Small intestine (tissue), 7 donors: ENCODE results near the gene KRTAP9-3. TPM values are rescaled to one million over a fixed set of nuclear protein-coding genes. Genes with fewer than 3 reads are reported as not detected.

Source experiments
- DNase-seq, 2 donors: peaks; one replicate each; pipeline versions ENCODE4 v3.0.0 to v3.0.0-alpha.2; 2013
- FAIRE-seq: peaks from 2 replicates; lab custom pipeline; 2012; peaks lifted over from hg19 to GRCh38; lab: Jason Lieb, UNC
- H3K27ac ChIP-seq, 3 donors: one replicate each; pipeline ENCODE4 v1.5.1; 2013; ENCODE audit warnings: low read length in 2 of 3, mild to moderate bottlenecking in 2 of 3, control low read depth in 1 of 3, inconsistent platforms in 1 of 3, low read depth in 1 of 3, moderate library complexity in 1 of 3
- H3K27me3 ChIP-seq, 3 donors: one replicate each; pipeline ENCODE4 v1.6.1; 2013; ENCODE audit warnings: low read length in 3 of 3, inconsistent platforms in 1 of 3; ENCODE audit not compliant: control insufficient read depth in 3 of 3, insufficient read depth in 3 of 3
- H3K36me3 ChIP-seq, 3 donors: one replicate each; pipeline ENCODE4 v1.6.1; 2013; ENCODE audit warnings: low read length in 3 of 3, inconsistent platforms in 1 of 3, low read depth in 1 of 3, mild to moderate bottlenecking in 1 of 3, moderate library complexity in 1 of 3; ENCODE audit not compliant: control insufficient read depth in 3 of 3, insufficient read depth in 2 of 3
- H3K4me1 ChIP-seq, 3 donors: one replicate each; pipeline ENCODE4 v1.6.1; 2013; ENCODE audit warnings: low read length in 2 of 3, inconsistent platforms in 1 of 3, low read depth in 1 of 3, mild to moderate bottlenecking in 1 of 3, moderate library complexity in 1 of 3; ENCODE audit not compliant: control insufficient read depth in 3 of 3, insufficient read depth in 2 of 3
- H3K4me3 ChIP-seq, 3 donors: one replicate each; pipeline ENCODE4 v1.5.1; 2013; ENCODE audit warnings: low read length in 3 of 3, control low read depth in 1 of 3, inconsistent platforms in 1 of 3, low read depth in 1 of 3, mild to moderate bottlenecking in 1 of 3, moderate library complexity in 1 of 3
- H3K9me3 ChIP-seq, 2 donors: one replicate each; pipeline ENCODE4 v1.6.1; 2013; ENCODE audit warnings: low read depth in 1 of 2, low read length in 1 of 2; ENCODE audit not compliant: control insufficient read depth in 2 of 2, insufficient read depth in 1 of 2
- WGBS, 3 donors: extraction: QIAGEN DNeasy Blood & Tissue Kit; methylation state at CpG; one replicate each; pipeline ENCODE4 v1.1.7; 2013; 5-methylcytosine and 5-hydroxymethylcytosine counted together
- polyA plus RNA-seq, 4 donors: library from polyadenylated mRNA; stranded (reverse) in 3 of 4; unstranded in 1 of 4; fragments of 200-250 nt in 3 of 4; fragments of 120-200 nt in 1 of 4; gene quantifications; one replicate each; pipeline versions ENCODE4 v1.2.1 to v1.2.3, GENCODE V29; 2013
- donor health status: healthy with polysubstance abuse.
- donor health status: control.
- donor health status: control.
- donor health status: Bipolar disorder and iron deficiency.
- donor health status: healthy.

KRTAP9-3 gene
- polyA plus RNA-seq, 4 donors, result not detected

- H3K27ac ChIP-seq, result no peak overlapping the region
- DNase-seq, result no peak
- 83 to 88% (median 84%) methylated on average over 3 of the region's 3 CpGs for WGBS, 3 donors
- no peaks in the 10 kb centered on the region for H3K4me1 ChIP-seq
- no peak overlapping the region for H3K4me3 ChIP-seq
- no peaks in the 10 kb centered on the region for H3K36me3 ChIP-seq
- H3K27me3 ChIP-seq, result peaks cover 0 to 5% (median 0%) of the 10 kb centered on the region in 3 donors
- no peak for FAIRE-seq
- H3K9me3 ChIP-seq, result no peaks in the 10 kb centered on the region
Observed at GRCh38 chr17:41278176-41278955, 46.1 kb downstream of the KRTAP9-3 start.

Other genes with a start within 250 kb of the KRTAP9-3 start
- under 1 TPM in 3 of 4 donors, not detected in 1; 0.10 to 0.45 (median 0.12) TPM for gene KRT40, start 248.1 kb upstream of the KRTAP9-3 start, polyA plus RNA-seq
- gene KRTAP3-3, start 238.3 kb upstream of the KRTAP9-3 start, polyA plus RNA-seq, result not detected
- gene KRTAP3-2, start 232.5 kb upstream of the KRTAP9-3 start, polyA plus RNA-seq, result not detected
- not detected for gene KRTAP3-1, start 223.3 kb upstream of the KRTAP9-3 start, polyA plus RNA-seq
- gene KRTAP1-5, start 205.2 kb upstream of the KRTAP9-3 start, polyA plus RNA-seq, result under 1 TPM in 1 of 4 donors, not detected in 3; 0.04 TPM
- not detected for gene KRTAP1-4, start 202.3 kb upstream of the KRTAP9-3 start, polyA plus RNA-seq
- gene KRTAP1-3, start 197.6 kb upstream of the KRTAP9-3 start, polyA plus RNA-seq, result not detected
- gene KRTAP1-1, start 191.0 kb upstream of the KRTAP9-3 start, polyA plus RNA-seq, result not detected
- not detected for gene KRTAP2-1, start 185.1 kb upstream of the KRTAP9-3 start, polyA plus RNA-seq
- not detected for gene KRTAP2-2, start 177.2 kb upstream of the KRTAP9-3 start, polyA plus RNA-seq
- gene KRTAP2-3, start 172.3 kb upstream of the KRTAP9-3 start, polyA plus RNA-seq, result not detected
- gene KRTAP2-4, start 166.6 kb upstream of the KRTAP9-3 start, polyA plus RNA-seq, result not detected
- not detected for gene KRTAP4-7, start 148.3 kb upstream of the KRTAP9-3 start, polyA plus RNA-seq
- gene KRTAP4-8, start 134.3 kb upstream of the KRTAP9-3 start, polyA plus RNA-seq, result not detected
- gene KRTAP4-16, start 130.2 kb upstream of the KRTAP9-3 start, polyA plus RNA-seq, result not detected
- not detected for gene KRTAP4-9, start 127.1 kb upstream of the KRTAP9-3 start, polyA plus RNA-seq
- not detected for gene KRTAP4-11, start 114.1 kb upstream of the KRTAP9-3 start, polyA plus RNA-seq
- gene KRTAP4-12, start 108.3 kb upstream of the KRTAP9-3 start, polyA plus RNA-seq, result not detected
- gene KRTAP4-6, start 91.9 kb upstream of the KRTAP9-3 start, polyA plus RNA-seq, result not detected
- gene KRTAP4-5, start 82.6 kb upstream of the KRTAP9-3 start, polyA plus RNA-seq, result not detected
- gene KRTAP4-4, start 71.7 kb upstream of the KRTAP9-3 start, polyA plus RNA-seq, result not detected
- not detected for gene KRTAP4-3, start 64.2 kb upstream of the KRTAP9-3 start, polyA plus RNA-seq
- gene KRTAP4-2, start 54.2 kb upstream of the KRTAP9-3 start, polyA plus RNA-seq, result not detected
- not detected for gene KRTAP4-1, start 47.5 kb upstream of the KRTAP9-3 start, polyA plus RNA-seq
- gene KRTAP9-1, start 42.6 kb upstream of the KRTAP9-3 start, polyA plus RNA-seq, result not detected
- gene KRTAP9-2, start 5.8 kb upstream of the KRTAP9-3 start, polyA plus RNA-seq, result not detected
- not detected for gene KRTAP9-8, start 5.5 kb downstream of the KRTAP9-3 start, polyA plus RNA-seq
- gene KRTAP9-4, start 17.2 kb downstream of the KRTAP9-3 start, polyA plus RNA-seq, result not detected
- not detected for gene KRTAP9-9, start 22.9 kb downstream of the KRTAP9-3 start, polyA plus RNA-seq
- gene KRTAP9-6, start 32.9 kb downstream of the KRTAP9-3 start, polyA plus RNA-seq, result not detected
- gene KRTAP9-7, start 43.2 kb downstream of the KRTAP9-3 start, polyA plus RNA-seq, result not detected
- gene KRTAP29-1, start 70.4 kb downstream of the KRTAP9-3 start, polyA plus RNA-seq, result not detected
- gene KRTAP16-1, start 76.9 kb downstream of the KRTAP9-3 start, polyA plus RNA-seq, result not detected
- gene KRTAP17-1, start 83.3 kb downstream of the KRTAP9-3 start, polyA plus RNA-seq, result not detected
- gene KRT33A, start 118.4 kb downstream of the KRTAP9-3 start, polyA plus RNA-seq, result not detected
- not detected for gene KRT33B, start 137.4 kb downstream of the KRTAP9-3 start, polyA plus RNA-seq
- not detected for gene KRT34, start 149.9 kb downstream of the KRTAP9-3 start, polyA plus RNA-seq
- gene KRT31, start 165.2 kb downstream of the KRTAP9-3 start, polyA plus RNA-seq, result not detected
- not detected for gene KRT37, start 192.1 kb downstream of the KRTAP9-3 start, polyA plus RNA-seq
- gene KRT38, start 208.5 kb downstream of the KRTAP9-3 start, polyA plus RNA-seq, result not detected
- gene KRT32, start 234.9 kb downstream of the KRTAP9-3 start, polyA plus RNA-seq, result not detected
- not detected for gene KRT35, start 248.7 kb downstream of the KRTAP9-3 start, polyA plus RNA-seq